ENCODE data around the gene TRIM39. TPM values are rescaled to one million over a fixed set of nuclear protein-coding genes. Genes with fewer than 3 reads are reported as not detected.

Gene TRIM39
- total and polyA plus RNA-seq, 2 donors (not counting 1 experiment from before 2014, with no cell fraction given), result 18.1 to 31.4 TPM

DNA sequence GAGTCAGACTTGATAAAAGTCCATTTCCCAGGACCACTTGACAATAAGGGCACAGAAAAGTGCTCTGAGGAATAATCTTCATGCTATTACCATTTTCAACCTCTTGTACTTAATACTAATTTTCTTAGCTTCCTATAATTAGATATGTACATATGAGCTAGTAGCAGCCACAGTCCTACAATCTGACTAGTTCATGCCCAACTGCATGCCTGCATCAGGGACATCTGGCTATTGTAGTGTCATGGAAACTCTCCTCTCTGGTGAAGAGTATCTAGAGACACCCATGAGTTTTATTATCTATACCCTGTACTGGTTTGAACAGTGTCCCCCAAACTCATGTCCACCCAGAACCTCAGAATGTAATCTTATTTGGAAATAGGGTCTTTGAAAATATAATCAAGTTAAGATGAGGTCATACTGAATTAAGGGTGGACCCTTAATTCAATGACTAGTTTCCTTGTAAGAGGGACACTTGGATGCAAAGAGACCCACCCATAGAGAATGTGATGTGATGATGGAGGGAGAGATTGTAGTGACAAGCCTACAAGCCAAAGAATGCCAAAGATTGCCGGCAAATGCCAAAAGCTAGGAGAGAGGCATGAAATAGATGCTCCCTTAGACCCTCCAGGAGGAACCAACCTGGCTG, 13.9 kb upstream of the TRIM39 start:
- peaks cover 95% of the 10 kb centered on the region for H3K79me2 ChIP-seq (ENCODE audit: control insufficient read depth, insufficient read depth, low read length)
- no peak overlapping the region for H2AFZ ChIP-seq (ENCODE audit: insufficient read depth, low read depth, low read length, poor library complexity, severe bottlenecking)
- no peaks in the 10 kb centered on the region for H3K27me3 ChIP-seq (replicated peaks in 1 of 4; ENCODE audit: control extremely low read depth in 1 of 4, control insufficient read depth in 3 of 4, insufficient read depth in 4 of 4, low read length in 3 of 4)
- H3K4me3 ChIP-seq (ENCODE audit: control extremely low read depth in 1 of 5, extremely low read depth in 1 of 5, insufficient read depth in 1 of 5, low read depth in 2 of 5, low read length in 4 of 5), result no peak overlapping the region
- ChIA-PET POLR2A (no interaction called here), CTCF (no interaction called here)
- ATAC-seq (ENCODE audit: low read depth) (no peak), DNase-seq (no peak)
- no peaks in the 10 kb centered on the region for H3K4me1 ChIP-seq (ENCODE audit: control insufficient read depth in 2 of 2, insufficient read depth in 2 of 2, low read length in 2 of 2)
- H3K4me3 Mint-ChIP-seq, result no peak overlapping the region
- H3K27ac Mint-ChIP-seq, result no peak overlapping the region
- peaks cover 0 to 42% of the 10 kb centered on the region in 2 experiments for H3K36me3 ChIP-seq (replicated peaks in 1 of 2; ENCODE audit: control extremely low read depth in 1 of 2, control insufficient read depth in 1 of 2, extremely low read depth in 1 of 2, insufficient read depth in 2 of 2, low read length in 1 of 2)
- no peak overlapping the region for H3K9ac ChIP-seq (ENCODE audit: low read length)
- H3K9me3 ChIP-seq (ENCODE audit: control extremely low read depth in 1 of 3, control insufficient read depth in 2 of 3, insufficient read depth in 1 of 3, low read length in 2 of 3), result no peaks in the 10 kb centered on the region
- no peak overlapping the region for H3K4me2 ChIP-seq (replicated peaks; ENCODE audit: low read depth, low read length, poor library complexity, severe bottlenecking)
- no peaks in the 10 kb centered on the region for H3K9me3 Mint-ChIP-seq (ENCODE audit: insufficient read depth)
- no peaks in the 10 kb centered on the region for H3K27me3 Mint-ChIP-seq
- intact Hi-C loops (cut with micrococcal nuclease), result no loop called here
- no peak for TF ChIP-seq EZH2 (IDR thresholded peaks at IDR 0.05; ENCODE audit: borderline replicate concordance, insufficient read depth, low read depth, low read length, poor library complexity, severe bottlenecking)
- TF ChIP-seq, protein P1, sequence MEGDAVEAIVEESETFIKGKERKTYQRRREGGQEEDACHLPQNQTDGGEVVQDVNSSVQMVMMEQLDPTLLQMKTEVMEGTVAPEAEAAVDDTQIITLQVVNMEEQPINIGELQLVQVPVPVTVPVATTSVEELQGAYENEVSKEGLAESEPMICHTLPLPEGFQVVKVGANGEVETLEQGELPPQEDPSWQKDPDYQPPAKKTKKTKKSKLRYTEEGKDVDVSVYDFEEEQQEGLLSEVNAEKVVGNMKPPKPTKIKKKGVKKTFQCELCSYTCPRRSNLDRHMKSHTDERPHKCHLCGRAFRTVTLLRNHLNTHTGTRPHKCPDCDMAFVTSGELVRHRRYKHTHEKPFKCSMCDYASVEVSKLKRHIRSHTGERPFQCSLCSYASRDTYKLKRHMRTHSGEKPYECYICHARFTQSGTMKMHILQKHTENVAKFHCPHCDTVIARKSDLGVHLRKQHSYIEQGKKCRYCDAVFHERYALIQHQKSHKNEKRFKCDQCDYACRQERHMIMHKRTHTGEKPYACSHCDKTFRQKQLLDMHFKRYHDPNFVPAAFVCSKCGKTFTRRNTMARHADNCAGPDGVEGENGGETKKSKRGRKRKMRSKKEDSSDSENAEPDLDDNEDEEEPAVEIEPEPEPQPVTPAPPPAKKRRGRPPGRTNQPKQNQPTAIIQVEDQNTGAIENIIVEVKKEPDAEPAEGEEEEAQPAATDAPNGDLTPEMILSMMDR (IDR thresholded peaks at IDR 0.05), result no peak
- no peak overlapping the region for H3K27ac ChIP-seq (ENCODE audit: low read length in 2 of 2)
- peaks cover 95% of the 10 kb centered on the region for H4K20me1 ChIP-seq (ENCODE audit: control insufficient read depth, insufficient read depth, low read length, poor library complexity, severe bottlenecking)
- peaks cover 21% of the 10 kb centered on the region for H3K4me1 Mint-ChIP-seq
- 100% methylated on average over 1 of the region's 1 CpG for WGBS (ENCODE audit: insufficient coverage)

DNA sequence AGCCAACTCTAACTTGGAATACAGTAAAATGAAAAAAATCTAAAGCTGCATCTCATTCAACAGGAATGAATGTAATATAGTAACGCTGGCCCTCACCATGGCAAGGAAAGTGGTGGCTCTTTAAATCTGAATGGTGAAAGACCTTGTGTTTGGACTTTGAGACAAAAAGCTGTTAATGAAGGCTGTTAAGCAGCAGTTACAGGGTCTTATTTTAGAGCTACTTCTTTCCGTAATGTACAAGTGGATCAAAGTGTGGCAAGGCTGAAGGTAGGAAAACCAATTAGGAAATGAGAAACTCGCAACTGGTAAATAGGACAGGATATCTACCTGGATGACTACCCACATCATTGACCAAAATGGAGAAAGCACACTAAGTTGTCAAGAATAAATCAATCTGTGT, 11.6 kb upstream of the TRIM39 start:
- no peak overlapping the region for H3K27ac ChIP-seq (ENCODE audit: low read length in 2 of 2)
- no peaks in the 10 kb centered on the region for H3K27me3 Mint-ChIP-seq
- H3K36me3 ChIP-seq (replicated peaks in 1 of 2; ENCODE audit: control extremely low read depth in 1 of 2, control insufficient read depth in 1 of 2, extremely low read depth in 1 of 2, insufficient read depth in 2 of 2, low read length in 1 of 2), result peaks cover 0 to 32% of the 10 kb centered on the region in 2 experiments
- no peak overlapping the region for H3K9ac ChIP-seq (ENCODE audit: low read length)
- 100% methylated on average over 1 of the region's 3 CpGs for WGBS (ENCODE audit: insufficient coverage)
- H3K27me3 ChIP-seq (replicated peaks in 1 of 4; ENCODE audit: control extremely low read depth in 1 of 4, control insufficient read depth in 3 of 4, insufficient read depth in 4 of 4, low read length in 3 of 4), result no peaks in the 10 kb centered on the region
- intact Hi-C loops (cut with micrococcal nuclease), result no loop called here
- H3K4me2 ChIP-seq (replicated peaks; ENCODE audit: low read depth, low read length, poor library complexity, severe bottlenecking), result no peak overlapping the region
- H3K4me1 ChIP-seq (ENCODE audit: control insufficient read depth in 2 of 2, insufficient read depth in 2 of 2, low read length in 2 of 2), result no peaks in the 10 kb centered on the region
- H3K9me3 Mint-ChIP-seq (ENCODE audit: insufficient read depth), result no peaks in the 10 kb centered on the region
- no peaks in the 10 kb centered on the region for H3K9me3 ChIP-seq (ENCODE audit: control extremely low read depth in 1 of 3, control insufficient read depth in 2 of 3, insufficient read depth in 1 of 3, low read length in 2 of 3)
- TF ChIP-seq, protein P1 (IDR thresholded peaks at IDR 0.05), result no peak
- no peak for TF ChIP-seq EZH2 (IDR thresholded peaks at IDR 0.05; ENCODE audit: borderline replicate concordance, insufficient read depth, low read depth, low read length, poor library complexity, severe bottlenecking)
- CTCF ChIA-PET, result no interaction called here
- DNase-seq, result no peak
- H3K4me3 Mint-ChIP-seq, result no peak overlapping the region
- peaks cover 98% of the 10 kb centered on the region for H3K79me2 ChIP-seq (ENCODE audit: control insufficient read depth, insufficient read depth, low read length)
- H3K4me1 Mint-ChIP-seq, result peaks cover 25% of the 10 kb centered on the region
- no peak overlapping the region for H3K4me3 ChIP-seq (ENCODE audit: control extremely low read depth in 1 of 5, extremely low read depth in 1 of 5, insufficient read depth in 1 of 5, low read depth in 2 of 5, low read length in 4 of 5)
- POLR2A ChIA-PET, result no interaction called here
- peaks cover 92% of the 10 kb centered on the region for H4K20me1 ChIP-seq (ENCODE audit: control insufficient read depth, insufficient read depth, low read length, poor library complexity, severe bottlenecking)
- no peak overlapping the region for H2AFZ ChIP-seq (ENCODE audit: insufficient read depth, low read depth, low read length, poor library complexity, severe bottlenecking)
- no peak for ATAC-seq (ENCODE audit: low read depth)
- no peak overlapping the region for H3K27ac Mint-ChIP-seq
